LNCAP (cell line): Measurements from ENCODE around the gene MTURN.

Source experiments
- TF ChIP-seq, protein P1 (sequence below): fragments of 450-650 bp; IDR thresholded peaks from 2 replicates; pipeline ENCODE4 v1.5.1; 2017; ENCODE audit warnings: mild to moderate bottlenecking

Gene MTURN

DNA sequence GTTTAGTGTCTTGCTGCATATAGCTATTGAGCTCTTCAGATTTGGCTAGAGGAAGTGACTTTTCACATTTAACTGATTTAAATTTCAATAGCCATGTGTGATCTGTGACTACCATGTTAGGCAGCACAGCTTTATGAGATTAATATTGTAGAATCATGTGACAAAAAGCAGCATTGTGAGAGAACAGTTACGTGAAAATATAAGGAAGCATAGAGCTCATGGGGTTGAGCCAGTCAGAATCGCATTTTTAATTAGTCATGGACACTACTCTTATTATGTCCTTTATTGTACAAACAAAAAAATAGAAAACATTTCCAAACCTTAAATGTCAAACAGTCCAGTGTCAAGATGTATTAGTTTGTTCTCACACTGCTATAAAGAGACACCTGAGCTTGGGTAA, 48.0 kb downstream of the MTURN start:
- TF ChIP-seq, protein P1, sequence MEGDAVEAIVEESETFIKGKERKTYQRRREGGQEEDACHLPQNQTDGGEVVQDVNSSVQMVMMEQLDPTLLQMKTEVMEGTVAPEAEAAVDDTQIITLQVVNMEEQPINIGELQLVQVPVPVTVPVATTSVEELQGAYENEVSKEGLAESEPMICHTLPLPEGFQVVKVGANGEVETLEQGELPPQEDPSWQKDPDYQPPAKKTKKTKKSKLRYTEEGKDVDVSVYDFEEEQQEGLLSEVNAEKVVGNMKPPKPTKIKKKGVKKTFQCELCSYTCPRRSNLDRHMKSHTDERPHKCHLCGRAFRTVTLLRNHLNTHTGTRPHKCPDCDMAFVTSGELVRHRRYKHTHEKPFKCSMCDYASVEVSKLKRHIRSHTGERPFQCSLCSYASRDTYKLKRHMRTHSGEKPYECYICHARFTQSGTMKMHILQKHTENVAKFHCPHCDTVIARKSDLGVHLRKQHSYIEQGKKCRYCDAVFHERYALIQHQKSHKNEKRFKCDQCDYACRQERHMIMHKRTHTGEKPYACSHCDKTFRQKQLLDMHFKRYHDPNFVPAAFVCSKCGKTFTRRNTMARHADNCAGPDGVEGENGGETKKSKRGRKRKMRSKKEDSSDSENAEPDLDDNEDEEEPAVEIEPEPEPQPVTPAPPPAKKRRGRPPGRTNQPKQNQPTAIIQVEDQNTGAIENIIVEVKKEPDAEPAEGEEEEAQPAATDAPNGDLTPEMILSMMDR, result no peak

DNA sequence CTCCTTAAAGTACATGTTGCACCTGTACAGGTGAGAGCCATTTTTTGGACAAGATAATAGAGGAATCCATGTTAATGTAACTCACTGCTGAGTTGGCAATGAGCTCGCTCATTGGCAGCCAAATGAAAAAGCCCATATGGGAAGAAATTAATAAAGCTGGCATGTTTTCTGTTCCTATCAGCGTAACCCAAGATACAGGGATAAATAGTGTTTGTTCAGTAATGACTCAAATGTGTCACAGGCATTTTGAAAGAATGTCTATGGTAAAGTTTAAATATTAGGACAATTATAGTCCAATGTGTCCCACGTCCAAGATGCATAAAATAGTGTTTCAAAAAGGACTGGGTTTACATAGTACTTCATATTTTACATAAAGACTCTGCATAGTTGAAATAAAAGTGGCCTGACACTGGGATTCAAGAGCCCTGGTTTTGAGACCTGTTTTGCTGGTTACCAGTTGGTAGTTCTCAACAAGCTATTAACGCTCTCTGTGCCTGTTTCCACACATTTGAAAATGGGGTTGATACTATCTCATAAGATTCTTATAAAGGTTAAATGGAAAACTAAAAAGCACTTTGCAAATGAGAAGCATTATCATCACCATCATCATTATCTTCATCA, 49.1 kb downstream of the MTURN start:
- TF ChIP-seq, protein P1, result no peak

DNA sequence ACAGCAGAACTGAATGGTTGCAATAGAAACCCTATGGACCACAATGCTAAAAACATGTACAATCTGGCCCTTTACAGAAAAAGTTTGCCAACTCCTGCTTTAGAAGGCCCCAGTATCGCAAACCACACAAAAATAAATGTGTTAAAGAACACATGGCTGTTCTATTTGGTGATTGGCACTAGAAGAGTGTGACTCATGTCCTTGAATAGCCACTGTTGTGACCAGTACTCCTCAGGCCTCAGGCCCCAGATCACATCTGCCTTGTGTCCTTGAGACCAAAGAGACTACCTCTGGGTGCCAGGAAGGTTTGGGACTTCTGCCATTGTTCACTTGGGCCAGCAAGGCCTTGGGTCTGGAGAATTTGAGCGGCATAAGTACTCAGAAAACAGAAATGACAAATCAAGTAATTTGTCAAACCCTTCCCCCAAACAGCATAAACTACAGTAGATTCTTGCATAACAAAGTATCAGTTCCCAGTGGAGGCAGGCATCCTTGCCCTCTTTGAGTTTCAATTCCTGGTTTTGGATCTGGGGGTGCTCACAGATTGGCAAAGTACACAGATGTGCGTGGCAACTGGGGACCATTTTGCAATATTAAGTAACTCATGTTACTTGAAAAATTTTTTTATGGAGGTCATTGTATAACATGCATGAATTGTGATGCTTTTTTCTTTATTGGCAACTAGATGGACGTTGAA, 50.2 kb downstream of the MTURN start:
- TF ChIP-seq, protein P1, result no peak

DNA sequence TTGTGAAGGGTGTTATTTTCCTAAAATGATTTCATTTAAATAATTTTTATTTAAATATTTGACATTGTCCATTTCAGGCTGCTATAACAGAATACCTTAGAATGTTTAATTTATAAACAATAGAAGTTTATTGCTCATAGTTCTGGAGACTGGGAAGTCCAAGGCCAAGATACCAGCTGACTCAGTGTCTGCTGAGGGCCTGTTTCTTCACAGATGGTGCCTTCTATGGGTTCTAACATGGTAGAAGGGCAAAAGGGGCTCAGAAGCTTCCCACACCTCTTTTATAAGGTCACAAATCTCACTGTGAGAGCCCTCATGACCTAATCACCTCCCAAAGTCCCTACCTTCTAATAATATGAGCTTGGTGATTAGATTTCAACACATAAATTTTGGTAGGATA, 50.7 kb downstream of the MTURN start:
- TF ChIP-seq, protein P1, result no peak

DNA sequence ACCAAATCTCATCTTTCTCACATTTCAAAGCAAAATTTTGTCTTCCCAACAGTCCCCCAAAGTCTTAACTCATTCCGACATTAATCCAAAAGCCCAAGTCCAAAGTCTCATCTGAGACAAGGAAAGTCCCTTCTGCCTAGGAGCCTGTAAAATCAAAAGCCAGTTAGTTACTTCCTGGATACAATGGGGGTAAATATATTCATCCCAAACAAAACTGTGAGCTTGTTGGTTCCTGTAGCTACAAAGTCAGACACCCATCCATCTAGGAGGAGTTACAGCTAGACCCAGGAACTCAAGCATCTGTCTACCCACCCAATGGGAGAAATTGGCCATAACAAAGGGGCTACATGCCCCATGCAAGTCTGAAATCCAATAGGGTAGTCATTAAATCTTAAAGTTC, 51.9 kb downstream of the MTURN start:
- TF ChIP-seq, protein P1, result no peak

DNA sequence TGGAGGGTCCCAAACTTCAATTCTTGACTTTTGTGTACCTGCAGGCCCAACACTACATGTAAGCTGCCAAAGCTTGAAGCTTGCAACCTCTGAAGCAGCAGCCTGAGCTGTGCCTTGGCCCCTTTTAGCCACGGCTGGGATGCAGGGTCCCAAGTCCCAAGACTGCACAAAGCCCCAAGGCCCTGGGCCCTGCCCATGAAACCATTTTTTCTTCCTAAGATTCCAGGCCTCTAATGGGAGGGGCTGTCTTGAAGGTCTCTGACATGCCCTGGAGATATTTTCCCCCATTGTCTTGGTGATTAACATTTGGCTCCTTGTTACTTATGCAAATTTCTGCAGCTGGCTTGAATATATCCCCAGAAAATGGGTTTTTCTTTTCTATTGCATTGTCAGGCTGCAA, 52.7 kb downstream of the MTURN start:
- TF ChIP-seq, protein P1, result no peak

DNA sequence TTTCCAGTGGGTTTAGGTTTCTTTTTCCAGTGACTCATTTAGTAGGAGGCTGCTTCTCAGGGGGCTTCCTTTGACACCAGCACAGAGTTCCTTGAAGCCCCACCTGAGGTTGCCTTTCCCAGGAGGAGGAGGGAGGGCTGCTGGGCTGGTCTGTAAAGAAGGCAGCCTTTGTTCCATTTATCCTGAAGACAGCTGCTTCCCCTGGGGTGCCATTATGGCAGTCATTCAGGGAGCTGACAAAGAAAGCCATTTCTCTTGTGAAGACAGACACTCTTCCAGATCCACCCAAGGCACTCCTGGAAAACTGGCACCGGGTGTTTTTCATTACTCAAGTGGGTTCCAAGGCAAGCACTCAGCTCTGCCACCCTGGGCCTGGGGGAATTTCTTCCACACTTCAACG, 54.0 kb downstream of the MTURN start:
- TF ChIP-seq, protein P1, result no peak
